HepG2 (cell line): Measurements from ENCODE around the gene LAMC3. TPM values are rescaled to one million over a fixed set of nuclear protein-coding genes. Genes with fewer than 3 reads are reported as not detected.

Experiments
- ATAC-seq: fragments of 200-7000 bp; cut with Tn5 transposase; 3 replicates; pipeline ENCODE4 v1.9.1; 2020; ENCODE audit warnings: mild to moderate bottlenecking, moderate library complexity
- BruUV-seq: library from RNA; stranded (reverse); fragments of 400-500 nt; replicated peaks from 2 replicates; lab custom pipeline; 2021; lab: Mats Ljungman, UMichigan
- CTCF ChIA-PET: fragments of 300-600 bp; formaldehyde crosslinking; extraction: SDS; loops from one replicate; lab custom pipeline; 2021; ENCODE audit warnings: low total read pairs, inconsistent platforms, low intra/inter-chr PET ratio; lab: Yijun Ruan, JAX
- POLR2A ChIA-PET: fragments of 350-600 bp; sonication (Branson Sonifier 250); formaldehyde crosslinking; loops from one replicate; lab custom pipeline; 2020; ENCODE audit warnings: antibody characterized with exemption, inconsistent platforms; lab: Yijun Ruan, JAX
- DNase-seq: peaks from one replicate; pipeline ENCODE4 v3.0.0-alpha.2; 2015; ENCODE audit warnings: low spot score
- FAIRE-seq: peaks from 3 replicates; lab custom pipeline; 2011; peaks lifted over from hg19 to GRCh38; lab: Jason Lieb, UNC
- H2AFZ ChIP-seq: one replicate; pipeline ENCODE4 v1.6.1; 2011; ENCODE audit warnings: low read length, inconsistent platforms
- H3K27ac ChIP-seq: fragments of 300-600 bp; 3 replicates; pipeline ENCODE4 v1.8.0; 2011; ENCODE audit warnings: mixed run types, mild to moderate bottlenecking, mixed read lengths, low read length, inconsistent platforms; ENCODE audit not compliant: insufficient read depth; ENCODE audit errors: extremely low read length
- H3K27me3 ChIP-seq, 2 experiments: fragments of 200-600 bp in 1 of 2; 2 replicates in 1 of 2; 3 replicates in 1 of 2; pipeline versions ENCODE4 v1.6.0 to v1.8.0; 2011; ENCODE audit warnings: low read length in 2 of 2, mild to moderate bottlenecking in 2 of 2, moderate library complexity in 2 of 2, inconsistent platforms in 1 of 2; ENCODE audit not compliant: insufficient read depth in 2 of 2, control insufficient read depth in 1 of 2
- H3K36me3 ChIP-seq, 2 experiments: fragments of 200-600 bp in 1 of 2; replicated peaks in 1 of 2; 2 replicates in 1 of 2; 3 replicates in 1 of 2; pipeline versions ENCODE4 v1.5.1 to v1.8.0; 2011; ENCODE audit warnings: low read length in 2 of 2, inconsistent platforms in 1 of 2; ENCODE audit not compliant: insufficient read depth in 2 of 2, control insufficient read depth in 1 of 2
- H3K4me1 ChIP-seq: 2 replicates; pipeline ENCODE4 v1.5.1; 2012; ENCODE audit warnings: low read length, inconsistent platforms; ENCODE audit not compliant: insufficient read depth
- H3K4me2 ChIP-seq: 2 replicates; pipeline ENCODE4 v1.6.0; 2011; ENCODE audit warnings: low read depth, low read length, inconsistent platforms
- H3K4me3 ChIP-seq, 3 experiments: fragments of 200-600 bp in 1 of 3; sonication (generic), shearing (Covaris generic) in 1 of 3; replicated peaks in 1 of 3; 2 replicates each; pipeline ENCODE4 v1.5.1; 2011 to 2016; ENCODE audit warnings: low read length in 3 of 3, inconsistent platforms in 2 of 3, low read depth in 2 of 3, mild to moderate bottlenecking in 2 of 3, control low read depth in 1 of 3, mixed read lengths in 1 of 3; ENCODE audit not compliant: insufficient read depth in 1 of 3
- H3K79me2 ChIP-seq: one replicate; pipeline ENCODE4 v1.6.1; 2011; ENCODE audit warnings: low read length, inconsistent platforms; ENCODE audit not compliant: insufficient read depth
- H3K9ac ChIP-seq: 2 replicates; pipeline ENCODE4 v1.6.0; 2011; ENCODE audit warnings: mild to moderate bottlenecking, low read depth, low read length, inconsistent platforms; ENCODE audit not compliant: insufficient read depth
- H3K9me3 ChIP-seq: 2 replicates; pipeline ENCODE4 v1.5.1; 2012; ENCODE audit warnings: mild to moderate bottlenecking, low read length
- H4K20me1 ChIP-seq: 2 replicates; pipeline ENCODE4 v1.6.0; 2011; ENCODE audit warnings: inconsistent platforms, mild to moderate bottlenecking, low read length, moderate library complexity; ENCODE audit not compliant: insufficient read depth
- IRF2 ChIP-seq: IDR thresholded peaks from 2 replicates; pipeline ENCODE4 v1.6.1; 2018; ENCODE audit warnings: missing genetic modification reagents, missing compliant biosample characterization
- MNT ChIP-seq: fragments of 450-650 bp; IDR thresholded peaks from 2 replicates; pipeline ENCODE4 v1.6.1; 2016
- SMYD3 ChIP-seq: sonication (generic); formaldehyde crosslinking; IDR thresholded peaks from 2 replicates; pipeline ENCODE4 v1.8.1; 2023; ENCODE audit warnings: mild to moderate bottlenecking, missing genetic modification reagents
- ZNF589 ChIP-seq: sonication (generic); formaldehyde crosslinking; conservative IDR thresholded peaks from 2 replicates; pipeline ENCODE4 v1.8.0; 2022; ENCODE audit warnings: mild to moderate bottlenecking, moderate library complexity, missing genetic modification reagents
- WGBS: methylation state at CpG from one replicate; pipeline ENCODE4 v1.1.6; 2017; ENCODE audit warnings: low lambda C conversion rate; 5-methylcytosine and 5-hydroxymethylcytosine counted together
- in situ Hi-C: cut with HindIII; loops from 2 replicates; pipeline ENCODE4 v1.10.0; 2017; ENCODE audit warnings: low pct_unique_long_range_greater_than_20kb; ENCODE audit not compliant: extremely low pct_ligation_motif_present
- intact Hi-C: fragments of 100-400 bp; cut with micrococcal nuclease; formaldehyde crosslinking; loops from one replicate; pipeline ENCODE4 v1.10.0; 2022; ENCODE audit not compliant: unreplicated experiment
- polyA plus RNA-seq, 8 experiments: library from polyadenylated mRNA; depleted of rRNA in 3 of 8; stranded (reverse) in 7 of 8; unstranded in 1 of 8; fragments of >200 nt; fragmentation: Illumina TruSeq in 4 of 8; extraction: Trizol in 4 of 8; gene quantifications; 2 replicates each; pipeline versions ENCODE4 v1.2.1 to v1.2.3, GENCODE V29; 2011 to 2016; ENCODE audit warnings: low read depth in 4 of 8, missing spikeins in 1 of 8, mixed read lengths in 1 of 8; ENCODE audit not compliant: insufficient read depth in 1 of 8
- total RNA-seq, 5 experiments: library from RNA; depleted of rRNA; stranded (reverse); fragments of >200 nt; fragmentation: Illumina TruSeq; extraction: Trizol; gene quantifications; 2 replicates each; pipeline ENCODE4 v1.2.3, GENCODE V29; 2016; ENCODE audit warnings: low read depth in 1 of 5

LAMC3 gene
- total and polyA plus RNA-seq, 2 of the 13 experiments (the other 11 are each of a cell fraction or from before 2014, with no cell fraction given): 0.07 to 0.57 TPM

GRCh38 chr9:131092030-131092429 lies 83.1 kb downstream of the LAMC3 start:
- H4K20me1 ChIP-seq: no peaks in the 10 kb centered on the region
- intact Hi-C loops: no loop called here
- H3K27me3 ChIP-seq: peaks cover 7 to 77% of the 10 kb centered on the region in 2 experiments; a peak in 4 of 5 replicates
- no peak overlapping the region for H3K4me3 ChIP-seq
- no peak overlapping the region for H2AFZ ChIP-seq
- ATAC-seq (no peak), FAIRE-seq (no peak), DNase-seq (no peak)
- H3K4me2 ChIP-seq: no peak overlapping the region
- no TSS peak for BruUV-seq
- WGBS: 26% methylated on average over 4 of the region's 6 CpGs
- in situ Hi-C loops: no loop called here
- H3K27ac ChIP-seq: no peak overlapping the region
- no peaks in the 10 kb centered on the region for H3K79me2 ChIP-seq
- H3K9me3 ChIP-seq: no peaks in the 10 kb centered on the region
- no peaks in the 10 kb centered on the region for H3K36me3 ChIP-seq
- ChIA-PET CTCF (no interaction called here), POLR2A (no interaction called here)
- H3K9ac ChIP-seq: no peak overlapping the region
- no peak for TF ChIP-seq IRF2 (CRISPR knock-in tag)
- peak; percentile 87 for TF ChIP-seq MNT
- H3K4me1 ChIP-seq: peaks cover 21% of the 10 kb centered on the region

- TF ChIP-seq SMYD3 (no peak), ZNF589 (CRISPR knock-in tag) (no peak)
- peaks cover 7 to 71% of the 10 kb centered on the region in 2 experiments; a peak in 4 of 5 replicates for H3K27me3 ChIP-seq
- no peak overlapping the region for H3K4me2 ChIP-seq
- H3K9ac ChIP-seq: no peak overlapping the region
- H3K79me2 ChIP-seq: no peaks in the 10 kb centered on the region
- in situ Hi-C loops (no loop called here), intact Hi-C loops (no loop called here)
- peaks cover 28% of the 10 kb centered on the region for H3K4me1 ChIP-seq
- DNase-seq: no peak
- ATAC-seq: no peak
- 21% methylated on average over 15 of the region's 24 CpGs for WGBS
- POLR2A ChIA-PET: no interaction called here
- H3K9me3 ChIP-seq: no peaks in the 10 kb centered on the region
- H4K20me1 ChIP-seq: no peaks in the 10 kb centered on the region
- CTCF ChIA-PET: no interaction called here
- BruUV-seq: no TSS peak
- no peak overlapping the region for H2AFZ ChIP-seq
- H3K36me3 ChIP-seq: no peaks in the 10 kb centered on the region
- H3K4me3 ChIP-seq: no peak overlapping the region
- no peak overlapping the region for H3K27ac ChIP-seq
- FAIRE-seq: no peak
Measured at GRCh38 chr9:131092548-131093440, 83.8 kb downstream of the LAMC3 start.
